Stimulated activated CD8-positive, alpha-beta memory T cell treated with anti-CD3 and anti-CD28 coated beads, Interleukin-15, amount 100 ng/mL, for 4 hours (primary cell): ENCODE data around the gene GABPB1.

ENCODE experiments used
- DNase-seq, 2 donors: peaks; one replicate each; pipeline ENCODE4 v3.0.0-alpha.2; 2020; ENCODE audit warnings: low read depth in 2 of 2

The GABPB1 gene

GRCh38 chr15:50344006-50344464, 11.0 kb downstream of the GABPB1 start:
- no peak for DNase-seq

- DNase-seq, result no peak
These were observed 13.3 kb downstream of the GABPB1 start for GRCh38 chr15:50341616-50342136.

GRCh38 chr15:50340416-50340815, 14.6 kb downstream of the GABPB1 start:
- no peak for DNase-seq

GRCh38 chr15:50339717-50340116, 15.3 kb downstream of the GABPB1 start:
- no peak for DNase-seq

- no peak for DNase-seq
These were observed 19.7 kb downstream of the GABPB1 start for GRCh38 chr15:50335251-50335650.

- no peak for DNase-seq
These were observed 21.8 kb downstream of the GABPB1 start for GRCh38 chr15:50333229-50333628.

- no peak for DNase-seq
These were observed 24.1 kb downstream of the GABPB1 start for GRCh38 chr15:50330921-50331320.

- DNase-seq, result no peak
These were observed 26.9 kb downstream of the GABPB1 start for GRCh38 chr15:50328116-50328515.

GRCh38 chr15:50321680-50322210, 33.3 kb downstream of the GABPB1 start:
- DNase-seq, result no peak

GRCh38 chr15:50320504-50320903, 34.5 kb downstream of the GABPB1 start:
- DNase-seq, result no peak

- no peak for DNase-seq
These were observed 36.3 kb downstream of the GABPB1 start for GRCh38 chr15:50318697-50319096.

- DNase-seq, result no peak
These were observed 39.0 kb downstream of the GABPB1 start for GRCh38 chr15:50315814-50316630.

GRCh38 chr15:50312636-50313035, 42.4 kb downstream of the GABPB1 start:
- DNase-seq, result no peak

GRCh38 chr15:50307799-50308198, 47.2 kb downstream of the GABPB1 start:
- DNase-seq, result no peak

GRCh38 chr15:50304836-50305235, 50.2 kb downstream of the GABPB1 start:
- DNase-seq, result no peak

GRCh38 chr15:50302581-50302980, 52.4 kb downstream of the GABPB1 start:
- no peak for DNase-seq

GRCh38 chr15:50298340-50298739, 56.7 kb downstream of the GABPB1 start:
- DNase-seq, result no peak

GRCh38 chr15:50295966-50296365, 59.0 kb downstream of the GABPB1 start:
- no peak for DNase-seq

GRCh38 chr15:50289749-50290148, 65.2 kb downstream of the GABPB1 start:
- DNase-seq, result no peak

GRCh38 chr15:50287324-50288116, 67.5 kb downstream of the GABPB1 start:
- DNase-seq, result no peak

GRCh38 chr15:50281427-50281826, 73.6 kb downstream of the GABPB1 start:
- no peak for DNase-seq

GRCh38 chr15:50280271-50280670, 74.7 kb downstream of the GABPB1 start:
- DNase-seq, result no peak
